Kidney (tissue), 14 donors: ENCODE data around the gene MMP21. TPM values are rescaled to one million over a fixed set of nuclear protein-coding genes. Genes with fewer than 3 reads are reported as not detected.

Source experiments
- DNase-seq, 5 donors: peaks; one replicate each; pipeline ENCODE4 v3.0.0-alpha.2; 2013 to 2020
- FAIRE-seq: peaks from 2 replicates; lab custom pipeline; 2012; peaks lifted over from hg19 to GRCh38; lab: Jason Lieb, UNC
- H3K27ac ChIP-seq, 2 donors: one replicate each; pipeline ENCODE4 v1.7.0; 2013; ENCODE audit warnings: low read depth in 2 of 2, low read length in 2 of 2, inconsistent platforms in 1 of 2
- H3K27me3 ChIP-seq: one replicate; pipeline ENCODE4 v1.7.1; 2013; ENCODE audit warnings: low read length, inconsistent platforms; ENCODE audit not compliant: control insufficient read depth, insufficient read depth
- H3K36me3 ChIP-seq, 3 donors: one replicate each; pipeline versions ENCODE4 v1.7.0 to v1.7.1; 2013; ENCODE audit warnings: low read length in 3 of 3, control low read depth in 1 of 3, inconsistent platforms in 1 of 3; ENCODE audit not compliant: insufficient read depth in 3 of 3, control insufficient read depth in 2 of 3
- H3K4me1 ChIP-seq, 3 donors: one replicate each; pipeline versions ENCODE4 v1.7.0 to v1.7.1; 2013; ENCODE audit warnings: low read length in 3 of 3, inconsistent platforms in 1 of 3, low read depth in 1 of 3; ENCODE audit not compliant: control insufficient read depth in 2 of 3, insufficient read depth in 2 of 3
- H3K4me3 ChIP-seq, 3 donors: one replicate each; pipeline versions ENCODE4 v1.7.0 to v1.8.1; 2013; ENCODE audit warnings: low read length in 3 of 3, control low read depth in 1 of 3, inconsistent platforms in 1 of 3
- H3K9ac ChIP-seq, 3 donors: one replicate each; pipeline versions ENCODE4 v1.7.0 to v1.7.1; 2013; ENCODE audit warnings: low read length in 3 of 3, control low read depth in 1 of 3, inconsistent platforms in 1 of 3
- H3K9me3 ChIP-seq, 3 donors: one replicate each; pipeline versions ENCODE4 v1.7.0 to v1.7.1; 2013; ENCODE audit warnings: low read length in 3 of 3, control low read depth in 1 of 3, inconsistent platforms in 1 of 3; ENCODE audit not compliant: control insufficient read depth in 2 of 3, insufficient read depth in 1 of 3
- CTCF ChIP-seq: IDR thresholded peaks from 3 replicates; pipeline ENCODE4 v1.5.1; 2012; ENCODE audit warnings: mild to moderate bottlenecking, moderate library complexity, borderline replicate concordance; ENCODE audit not compliant: insufficient read depth; ENCODE audit errors: extremely low read depth
- intact Hi-C: fragments of 100-400 bp; cut with DNase I; formaldehyde crosslinking; loops from one replicate; pipeline ENCODE4 v1.11.1; 2022
- polyA plus RNA-seq: library from polyadenylated mRNA; stranded (reverse); fragments of 350-450 nt; fragmentation: Illumina TruSeq; extraction: RNeasy Lipid Tissue Mini Kit (QIAGEN cat#74804); gene quantifications from one replicate; pipeline ENCODE4 v1.2.3, GENCODE V29; 2014; ENCODE audit warnings: low read depth, low replicate concordance; ENCODE audit not compliant: insufficient read depth
- total RNA-seq: library from RNA; stranded (reverse); fragmentation: NEBNext Ultra II Directional; extraction: Animal tissue kit (Norgen Biotek cat#: 25700); gene quantifications from one replicate; pipeline ENCODE4 v1.2.1, GENCODE V29; 2021
- donor health status: control.
- donor health status: control.
- donor health status: control.
- donor health status: control.
- donor health status: control.
- donor health status: DM: yes; HTN: yes; CAD: no.
- donor health status: Normal renal cell carcinoma (clear cell type).

MMP21 gene
- total and polyA plus RNA-seq, 2 donors from 2014 or later = 0.13 TPM; not detected in 1

- Histone ChIP-seq H3K36me3 (peaks cover 2 to 10% (median 2%) of the 10 kb centered on the region in 3 donors), H3K9me3 (no peaks in the 10 kb centered on the region), H3K27me3 (no peaks in the 10 kb centered on the region), H3K9ac (peak within 1 kb of the TSS; percentile 90 to 100 (median 94)), H3K4me3 (peak within 1 kb of the TSS; percentile 98 to 100 (median 99)), H3K27ac (peak within 1 kb of the TSS; percentile 97 to 99), H3K4me1 (peaks cover 0 to 18% (median 15%) of the 10 kb centered on the region in 3 donors)
- intact Hi-C loops = no loop called here
- no peak for FAIRE-seq
- DNase-seq = peak; percentile 90 to 97 (median 95)
- TF ChIP-seq CTCF = no peak
These were observed 47.4 kb upstream of the MMP21 start, which contains the start of the genes BCCIP and UROS for GRCh38 chr10:125822878-125823662. TSS of gene BCCIP (plus strand) at chr10:125823546. CDS start at chr10:125823558, 12 bp downstream. TSS of gene UROS (minus strand) at chr10:125823258. CDS start at chr10:125816499, 6,759 bp downstream.

GRCh38 chr10:125820701-125821100 is 45.1 kb upstream of the MMP21 start:
- intact Hi-C loops = no loop called here
- no peak for DNase-seq
- Histone ChIP-seq H3K9me3 (no peaks in the 10 kb centered on the region), H3K27me3 (no peaks in the 10 kb centered on the region), H3K4me1 (peaks cover 0 to 18% (median 15%) of the 10 kb centered on the region in 3 donors), H3K4me3 (no peak overlapping the region), H3K36me3 (peaks cover 0 to 3% (median 0%) of the 10 kb centered on the region in 3 donors), H3K9ac (no peak overlapping the region), H3K27ac (no peak overlapping the region)
- no peak for TF ChIP-seq CTCF
- FAIRE-seq = no peak

- Histone ChIP-seq H3K36me3 (peaks cover 7 to 21% (median 16%) of the 10 kb centered on the region in 3 donors), H3K9me3 (no peaks in the 10 kb centered on the region), H3K27me3 (no peaks in the 10 kb centered on the region), H3K4me1 (peaks cover 0 to 9% (median 6%) of the 10 kb centered on the region in 3 donors), H3K4me3 (no peak overlapping the region), H3K9ac (no peak overlapping the region), H3K27ac (no peak overlapping the region)
- no peak for DNase-seq
- no peak for FAIRE-seq
- TF ChIP-seq CTCF = no peak
- intact Hi-C loops = no loop called here
These were observed 41.8 kb upstream of the MMP21 start for GRCh38 chr10:125817337-125817946.
